Cardiac muscle cell (in vitro differentiated cells and primary cell): ENCODE data around the gene ZFAND2B. TPM values are rescaled to one million over a fixed set of nuclear protein-coding genes. Genes with fewer than 3 reads are reported as not detected.

Experiments
- DNase-seq, 2 donors: peaks; one replicate each; pipeline versions ENCODE4 v3.0.0 to v3.0.0-alpha.2; 2010 to 2017; ENCODE audit warnings: low read depth in 1 of 2, low spot score in 1 of 2
- H3K27ac ChIP-seq: fragments of 200-600 bp; sonication (generic); 2 replicates; pipeline ENCODE4 v1.5.1; 2016
- H3K27me3 ChIP-seq: fragments of 200-600 bp; sonication (generic); 2 replicates; pipeline ENCODE4 v1.6.0; 2016; ENCODE audit warnings: control low read depth
- H3K36me3 ChIP-seq: fragments of 200-600 bp; sonication (generic); 2 replicates; pipeline ENCODE4 v1.5.1; 2016; ENCODE audit warnings: control low read depth
- H3K4me1 ChIP-seq: fragments of 200-600 bp; sonication (generic); 2 replicates; pipeline ENCODE4 v1.8.1; 2017; ENCODE audit warnings: low read depth, mild to moderate bottlenecking, mixed run types
- H3K4me3 ChIP-seq: fragments of 200-600 bp; sonication (generic); 2 replicates; pipeline ENCODE4 v1.5.1; 2016; ENCODE audit warnings: mild to moderate bottlenecking
- H3K9me3 ChIP-seq: fragments of 200-600 bp; sonication (generic); 2 replicates; pipeline ENCODE4 v1.5.1; 2017; ENCODE audit warnings: low read depth, mild to moderate bottlenecking, control low read depth
- polyA plus RNA-seq: library from polyadenylated mRNA; unstranded; fragments of >200 nt; fragmentation: Nextera tagmentation; extraction: Ambion mirVana; gene quantifications from 2 replicates; pipeline ENCODE4 v1.2.1, GENCODE V29; 2016
- total RNA-seq: library from RNA; depleted of rRNA; stranded (reverse); fragments of >200 nt; gene quantifications from 2 replicates; pipeline ENCODE4 v1.2.3, GENCODE V29; 2016
- TF ChIP-seq, protein P1 (sequence below): IDR thresholded peaks from 2 replicates; pipeline ENCODE4 v1.5.1; 2012; ENCODE audit warnings: low read depth, mild to moderate bottlenecking, low read length

The ZFAND2B gene
- total and polyA plus RNA-seq, 2 experiments from 2014 or later: 35.4 to 54.8 TPM

DNA sequence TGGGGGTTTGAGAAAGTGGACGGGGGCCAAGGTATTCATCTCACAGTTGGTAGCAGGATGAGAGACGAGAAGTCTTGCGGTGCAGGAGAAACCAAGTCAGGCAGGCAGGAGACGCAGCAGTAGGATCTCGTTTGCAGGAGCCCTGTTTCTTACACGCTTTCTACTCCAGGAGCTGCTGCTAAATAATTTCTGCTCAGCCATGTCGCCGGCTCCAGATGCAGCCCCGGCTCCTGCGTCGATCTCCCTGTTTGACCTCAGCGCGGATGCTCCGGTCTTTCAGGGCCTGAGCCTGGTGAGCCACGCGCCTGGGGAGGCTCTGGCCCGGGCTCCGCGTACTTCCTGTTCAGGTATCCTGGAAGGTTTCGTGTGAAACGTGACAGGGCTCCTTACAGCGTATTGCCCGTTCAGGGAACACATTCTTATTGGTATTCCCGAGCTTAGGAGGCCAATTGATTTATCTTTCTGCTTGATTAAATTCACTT, 23.5 kb downstream of the ZFAND2B start:
- Histone ChIP-seq H3K4me1 (peaks cover 16% of the 10 kb centered on the region), H3K4me3 (peak overlapping the region; percentile 72), H3K36me3 (peaks cover 39% of the 10 kb centered on the region), H3K9me3 (no peaks in the 10 kb centered on the region), H3K27me3 (no peaks in the 10 kb centered on the region), H3K27ac (peak overlapping the region; percentile 94)
- TF ChIP-seq, protein P1, sequence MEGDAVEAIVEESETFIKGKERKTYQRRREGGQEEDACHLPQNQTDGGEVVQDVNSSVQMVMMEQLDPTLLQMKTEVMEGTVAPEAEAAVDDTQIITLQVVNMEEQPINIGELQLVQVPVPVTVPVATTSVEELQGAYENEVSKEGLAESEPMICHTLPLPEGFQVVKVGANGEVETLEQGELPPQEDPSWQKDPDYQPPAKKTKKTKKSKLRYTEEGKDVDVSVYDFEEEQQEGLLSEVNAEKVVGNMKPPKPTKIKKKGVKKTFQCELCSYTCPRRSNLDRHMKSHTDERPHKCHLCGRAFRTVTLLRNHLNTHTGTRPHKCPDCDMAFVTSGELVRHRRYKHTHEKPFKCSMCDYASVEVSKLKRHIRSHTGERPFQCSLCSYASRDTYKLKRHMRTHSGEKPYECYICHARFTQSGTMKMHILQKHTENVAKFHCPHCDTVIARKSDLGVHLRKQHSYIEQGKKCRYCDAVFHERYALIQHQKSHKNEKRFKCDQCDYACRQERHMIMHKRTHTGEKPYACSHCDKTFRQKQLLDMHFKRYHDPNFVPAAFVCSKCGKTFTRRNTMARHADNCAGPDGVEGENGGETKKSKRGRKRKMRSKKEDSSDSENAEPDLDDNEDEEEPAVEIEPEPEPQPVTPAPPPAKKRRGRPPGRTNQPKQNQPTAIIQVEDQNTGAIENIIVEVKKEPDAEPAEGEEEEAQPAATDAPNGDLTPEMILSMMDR: no peak
- peak; percentile 55 to 71 for DNase-seq

DNA sequence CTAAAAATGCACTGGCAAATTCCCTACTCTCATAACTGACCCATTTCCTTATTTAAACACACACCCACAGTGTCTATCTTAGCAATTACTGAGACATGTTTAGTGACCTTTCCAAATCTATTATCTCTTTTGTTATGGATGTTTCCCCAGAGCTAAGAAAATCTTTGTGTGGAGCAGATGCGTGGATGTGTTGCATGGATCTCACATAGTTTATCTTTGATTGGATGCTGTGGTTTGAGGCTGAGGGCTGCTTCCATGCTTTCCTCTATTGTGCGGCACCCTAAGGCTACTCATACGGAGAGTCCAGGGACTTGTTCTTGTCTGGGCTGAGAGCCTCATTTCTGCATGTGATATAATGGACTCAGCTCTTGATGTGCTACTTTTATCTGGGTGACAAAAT, 27.7 kb downstream of the ZFAND2B start:
- no peak overlapping the region for H3K4me3 ChIP-seq

DNA sequence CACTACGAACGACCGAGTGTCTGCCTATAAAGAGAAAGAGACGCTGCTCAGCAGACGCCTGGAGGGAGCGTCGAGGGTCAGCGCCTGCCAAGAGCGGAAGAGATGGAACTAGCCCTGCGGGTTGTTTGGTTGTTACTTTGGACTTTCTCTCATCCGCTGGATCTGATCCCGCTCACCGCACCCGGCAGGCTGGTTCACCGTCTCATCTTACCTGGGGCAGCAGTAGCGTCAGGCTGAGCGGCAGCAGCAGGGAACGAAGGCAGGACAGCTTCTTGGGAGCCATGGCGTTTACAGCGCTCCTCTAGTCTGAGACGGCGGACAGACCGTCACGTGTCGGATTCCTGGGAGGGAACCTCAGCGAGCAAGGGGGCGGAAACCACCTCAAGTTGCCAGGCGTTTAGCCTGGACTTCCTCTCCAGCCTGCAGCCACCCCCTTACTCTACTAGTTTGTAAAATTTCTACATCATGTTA, 36.7 kb downstream of the ZFAND2B start:
- TF ChIP-seq, protein P1: no peak
- Histone ChIP-seq H3K36me3 (no peaks in the 10 kb centered on the region), H3K4me3 (no peak overlapping the region), H3K4me1 (peaks cover 9% of the 10 kb centered on the region), H3K9me3 (no peaks in the 10 kb centered on the region), H3K27me3 (no peaks in the 10 kb centered on the region), H3K27ac (no peak overlapping the region)
- peak in 1 of 2 donors; percentile 70 for DNase-seq

More for the DNA sequence above, 27.7 kb downstream of the ZFAND2B start:
- peaks cover 9% of the 10 kb centered on the region for H3K4me1 ChIP-seq
- H3K27me3 ChIP-seq: no peaks in the 10 kb centered on the region
- H3K27ac ChIP-seq: no peak overlapping the region
- H3K9me3 ChIP-seq: no peaks in the 10 kb centered on the region
- DNase-seq: no peak
- H3K36me3 ChIP-seq: peaks cover 60% of the 10 kb centered on the region
- TF ChIP-seq, protein P1: no peak

DNA sequence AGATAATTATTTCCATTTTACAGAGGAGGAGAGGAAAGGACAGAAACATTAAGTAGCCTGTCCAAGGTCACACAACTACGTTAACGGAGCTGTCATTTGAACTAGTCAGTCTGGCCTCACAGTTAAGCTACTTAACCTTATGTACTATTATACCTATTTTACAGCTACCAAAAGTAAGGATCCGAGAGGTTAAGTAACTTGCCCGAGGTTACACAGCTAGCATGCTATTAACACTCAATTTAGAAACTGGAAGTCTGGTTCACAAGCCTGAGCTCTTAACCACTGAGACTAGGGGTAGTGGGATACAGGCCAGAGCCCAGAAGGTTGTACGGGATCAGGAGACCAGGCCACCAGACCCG, 38.2 kb downstream of the ZFAND2B start:
- H3K4me1 ChIP-seq: peaks cover 9% of the 10 kb centered on the region
- H3K36me3 ChIP-seq: no peaks in the 10 kb centered on the region
- TF ChIP-seq, protein P1: no peak
- no peaks in the 10 kb centered on the region for H3K27me3 ChIP-seq
- H3K9me3 ChIP-seq: no peaks in the 10 kb centered on the region
- H3K27ac ChIP-seq: peak overlapping the region; percentile 2
- H3K4me3 ChIP-seq: peak overlapping the region; percentile 75
- no peak for DNase-seq

DNA sequence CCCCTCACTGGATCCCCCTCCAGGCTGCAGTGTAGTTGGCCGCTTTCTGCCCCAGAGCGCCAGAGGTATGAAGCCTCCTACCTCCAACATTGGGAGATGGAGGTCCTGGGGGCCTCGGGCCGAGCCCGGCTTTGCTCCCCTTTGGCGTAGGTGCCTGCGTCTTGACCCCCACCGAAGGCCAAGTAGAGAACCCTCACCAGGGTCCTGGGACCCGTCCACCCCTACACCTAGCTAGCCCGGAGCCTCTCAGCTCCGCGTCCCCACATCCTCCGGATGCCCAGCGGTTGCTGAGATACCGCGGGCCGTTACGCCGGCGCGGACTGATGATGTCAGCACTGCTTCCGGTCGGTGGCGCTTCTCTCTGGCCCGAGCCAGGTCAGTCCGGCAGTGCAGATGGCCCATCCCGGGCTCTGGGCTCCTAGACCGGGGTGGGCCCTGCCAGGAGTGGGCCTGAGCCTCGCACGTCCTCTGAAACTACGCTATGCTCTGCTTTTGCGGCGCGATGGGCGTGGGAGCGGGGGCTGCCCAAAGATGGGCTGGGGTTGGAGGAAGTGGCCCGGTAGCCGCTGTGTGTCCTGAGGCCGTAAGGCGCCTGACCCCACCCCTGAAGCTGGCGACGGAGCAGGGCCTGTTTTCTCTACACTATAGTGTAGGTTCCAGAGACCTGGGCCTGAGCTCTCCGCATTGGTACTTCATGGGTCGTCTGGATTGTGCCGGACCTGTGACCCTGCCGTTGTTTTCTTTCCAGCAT, 38.7 kb downstream of the ZFAND2B start, which contains the start of the genes GLB1L and STK16:
GLB1L (minus strand) TSS at position 297 of the 751 bp plus-strand sequence. CDS start 1,871 bp downstream, outside the sequence.
STK16 (plus strand) TSS at position 332 of the 751 bp plus-strand sequence. CDS start 521 bp downstream, outside the sequence.
- peak; percentile 94 to 96 for DNase-seq
- Histone ChIP-seq H3K27me3 (no peaks in the 10 kb centered on the region), H3K4me1 (peaks cover 9% of the 10 kb centered on the region), H3K9me3 (no peaks in the 10 kb centered on the region), H3K27ac (peak within 1 kb of the TSS; percentile 82), H3K36me3 (no peaks in the 10 kb centered on the region), H3K4me3 (peak within 1 kb of the TSS; percentile 75)
- TF ChIP-seq, protein P1: no peak
